DND-41 (cell line): ENCODE measurements around the gene BCL11A.

Experiments
- ATAC-seq: fragments of 200-7000 bp; cut with Tn5 transposase; 3 replicates; pipeline ENCODE4 v1.9.1; 2021; ENCODE audit warnings: low read depth; ENCODE audit not compliant: insufficient read depth
- DNase-seq: peaks from one replicate; pipeline ENCODE4 v3.0.0-alpha.2; 2020
- H2AFZ ChIP-seq: 2 replicates; pipeline ENCODE4 v1.6.0; 2012; ENCODE audit warnings: low read depth, low read length
- H3K27ac ChIP-seq: 2 replicates; pipeline ENCODE4 v1.5.1; 2012; ENCODE audit warnings: low read length, inconsistent platforms
- H3K27me3 ChIP-seq: fragments of 200-600 bp; sonication (generic); 2 replicates; pipeline ENCODE4 v1.6.0; 2012; ENCODE audit warnings: low read length, mild to moderate bottlenecking, inconsistent platforms; ENCODE audit not compliant: insufficient read depth, poor library complexity
- H3K36me3 ChIP-seq: 2 replicates; pipeline ENCODE4 v1.5.1; 2012; ENCODE audit warnings: low read length, inconsistent platforms; ENCODE audit not compliant: insufficient read depth
- H3K4me1 ChIP-seq: 2 replicates; pipeline ENCODE4 v1.5.1; 2012; ENCODE audit warnings: mild to moderate bottlenecking, low read length; ENCODE audit not compliant: insufficient read depth
- H3K4me2 ChIP-seq: 2 replicates; pipeline ENCODE4 v1.6.0; 2012; ENCODE audit warnings: mild to moderate bottlenecking, moderate library complexity, low read length, inconsistent platforms; ENCODE audit not compliant: insufficient read depth
- H3K4me3 ChIP-seq, 2 experiments: fragments of 200-600 bp in 1 of 2; shearing (Covaris generic) in 1 of 2; 2 replicates each; pipeline ENCODE4 v1.5.1; 2012 to 2016; ENCODE audit warnings: inconsistent platforms in 2 of 2, low read length in 2 of 2, mild to moderate bottlenecking in 2 of 2, low read depth in 1 of 2, moderate library complexity in 1 of 2
- H3K79me2 ChIP-seq: 2 replicates; pipeline ENCODE4 v1.6.0; 2012; ENCODE audit warnings: low read length, inconsistent platforms; ENCODE audit not compliant: insufficient read depth
- H3K9ac ChIP-seq: 2 replicates; pipeline ENCODE4 v1.6.0; 2012; ENCODE audit warnings: low read depth, mild to moderate bottlenecking, inconsistent platforms, low read length, moderate library complexity
- H3K9me3 ChIP-seq: 2 replicates; pipeline ENCODE4 v1.5.1; 2012; ENCODE audit warnings: low read length, moderate library complexity, mild to moderate bottlenecking, inconsistent platforms; ENCODE audit not compliant: insufficient read depth, severe bottlenecking
- H4K20me1 ChIP-seq: 2 replicates; pipeline ENCODE4 v1.6.0; 2012; ENCODE audit warnings: low read length; ENCODE audit not compliant: insufficient read depth
- EZH2 ChIP-seq: IDR thresholded peaks from 3 replicates; pipeline ENCODE4 v1.6.1; 2012; ENCODE audit warnings: borderline replicate concordance, low read depth, mild to moderate bottlenecking, moderate library complexity, low read length, inconsistent platforms; ENCODE audit not compliant: severe bottlenecking
- TF ChIP-seq, protein P1 (sequence below): IDR thresholded peaks from 2 replicates; pipeline ENCODE4 v1.5.1; 2012; ENCODE audit warnings: borderline replicate concordance, low read length, moderate library complexity, mild to moderate bottlenecking; ENCODE audit not compliant: poor library complexity, severe bottlenecking; ENCODE audit errors: extremely low read depth

Gene BCL11A

DNA sequence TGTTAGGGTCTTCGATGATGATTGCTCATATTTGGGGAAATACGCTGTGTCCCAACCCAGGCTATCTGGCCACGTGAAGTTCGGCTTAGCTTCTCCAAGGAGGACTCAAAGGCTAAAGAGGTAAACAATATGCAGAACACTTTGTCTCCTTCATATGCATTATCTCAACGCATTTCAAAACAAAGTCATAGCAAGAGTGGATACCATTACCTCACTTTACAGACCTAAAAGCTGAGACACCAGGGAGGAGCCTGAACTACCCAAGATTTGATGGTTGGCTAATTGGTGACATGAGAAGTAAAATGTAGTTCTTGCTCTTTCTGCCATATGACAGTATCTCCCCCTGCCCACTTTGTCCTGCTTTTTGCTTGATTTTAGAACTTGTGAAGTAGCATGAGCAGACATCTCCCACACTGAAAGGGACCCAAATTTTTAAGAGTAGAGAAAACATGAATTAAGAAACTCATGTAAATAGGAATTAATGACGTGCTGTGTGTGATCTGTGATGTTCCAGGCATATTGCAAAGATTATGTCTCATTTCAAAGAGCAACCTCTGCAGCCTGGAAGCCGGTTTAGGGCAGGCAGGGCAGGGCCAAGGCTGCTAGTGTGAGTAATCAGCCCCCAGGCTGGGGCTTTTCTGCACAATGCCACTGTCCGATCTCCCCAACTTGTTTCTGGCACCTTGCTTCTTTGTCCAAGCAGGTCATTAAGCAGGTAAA is 144.5 kb downstream of the BCL11A start:
- H3K27me3 ChIP-seq = no peaks in the 10 kb centered on the region
- H3K79me2 ChIP-seq = no peaks in the 10 kb centered on the region
- no peak overlapping the region for H2AFZ ChIP-seq
- H3K27ac ChIP-seq = no peak overlapping the region
- TF ChIP-seq, protein P1, sequence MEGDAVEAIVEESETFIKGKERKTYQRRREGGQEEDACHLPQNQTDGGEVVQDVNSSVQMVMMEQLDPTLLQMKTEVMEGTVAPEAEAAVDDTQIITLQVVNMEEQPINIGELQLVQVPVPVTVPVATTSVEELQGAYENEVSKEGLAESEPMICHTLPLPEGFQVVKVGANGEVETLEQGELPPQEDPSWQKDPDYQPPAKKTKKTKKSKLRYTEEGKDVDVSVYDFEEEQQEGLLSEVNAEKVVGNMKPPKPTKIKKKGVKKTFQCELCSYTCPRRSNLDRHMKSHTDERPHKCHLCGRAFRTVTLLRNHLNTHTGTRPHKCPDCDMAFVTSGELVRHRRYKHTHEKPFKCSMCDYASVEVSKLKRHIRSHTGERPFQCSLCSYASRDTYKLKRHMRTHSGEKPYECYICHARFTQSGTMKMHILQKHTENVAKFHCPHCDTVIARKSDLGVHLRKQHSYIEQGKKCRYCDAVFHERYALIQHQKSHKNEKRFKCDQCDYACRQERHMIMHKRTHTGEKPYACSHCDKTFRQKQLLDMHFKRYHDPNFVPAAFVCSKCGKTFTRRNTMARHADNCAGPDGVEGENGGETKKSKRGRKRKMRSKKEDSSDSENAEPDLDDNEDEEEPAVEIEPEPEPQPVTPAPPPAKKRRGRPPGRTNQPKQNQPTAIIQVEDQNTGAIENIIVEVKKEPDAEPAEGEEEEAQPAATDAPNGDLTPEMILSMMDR = no peak
- no peak for TF ChIP-seq EZH2
- H3K36me3 ChIP-seq = no peaks in the 10 kb centered on the region
- no peak overlapping the region for H3K4me2 ChIP-seq
- no peak for DNase-seq
- no peak overlapping the region for H3K4me3 ChIP-seq
- no peaks in the 10 kb centered on the region for H3K9me3 ChIP-seq
- no peaks in the 10 kb centered on the region for H4K20me1 ChIP-seq
- H3K4me1 ChIP-seq = peaks cover 11% of the 10 kb centered on the region
- H3K9ac ChIP-seq = no peak overlapping the region
- ATAC-seq = no peak

GRCh38 chr2:60408207-60408606 is 145.2 kb downstream of the BCL11A start:
- Histone ChIP-seq H3K9me3 (no peaks in the 10 kb centered on the region), H2AFZ (no peak overlapping the region), H4K20me1 (no peaks in the 10 kb centered on the region), H3K36me3 (no peaks in the 10 kb centered on the region), H3K9ac (no peak overlapping the region), H3K4me2 (no peak overlapping the region), H3K27ac (no peak overlapping the region), H3K79me2 (no peaks in the 10 kb centered on the region), H3K4me1 (peaks cover 11% of the 10 kb centered on the region), H3K27me3 (no peaks in the 10 kb centered on the region), H3K4me3 (no peak overlapping the region)
- no peak for TF ChIP-seq EZH2
- TF ChIP-seq, protein P1 = no peak
- DNase-seq (no peak), ATAC-seq (no peak)

DNA sequence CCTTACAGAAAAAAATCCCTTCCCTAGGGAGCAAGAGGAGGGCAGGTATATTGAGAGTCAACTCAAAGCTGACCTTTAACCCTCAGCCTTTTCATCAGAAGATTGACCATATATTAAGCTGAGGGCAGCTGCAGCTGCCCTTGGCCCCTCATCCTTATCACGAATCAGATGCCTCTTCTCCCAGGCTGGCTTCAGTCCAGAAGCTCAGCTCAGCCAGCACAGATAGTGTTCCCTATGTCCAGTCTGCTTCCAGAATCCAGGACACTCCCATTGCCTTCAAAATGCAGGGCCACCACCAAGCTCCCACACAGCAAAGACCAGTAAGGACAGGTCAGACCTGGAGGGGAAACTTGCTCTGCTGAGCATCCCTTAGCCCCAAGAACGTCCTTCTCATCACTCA is 146.1 kb downstream of the BCL11A start:
- H2AFZ ChIP-seq = no peak overlapping the region
- ATAC-seq (no peak), DNase-seq (no peak)
- no peaks in the 10 kb centered on the region for H3K79me2 ChIP-seq
- H3K4me2 ChIP-seq = no peak overlapping the region
- H3K27ac ChIP-seq = no peak overlapping the region
- H4K20me1 ChIP-seq = no peaks in the 10 kb centered on the region
- H3K4me1 ChIP-seq = peaks cover 11% of the 10 kb centered on the region
- H3K36me3 ChIP-seq = no peaks in the 10 kb centered on the region
- TF ChIP-seq, protein P1 = no peak
- TF ChIP-seq EZH2 = no peak
- H3K27me3 ChIP-seq = no peaks in the 10 kb centered on the region
- no peaks in the 10 kb centered on the region for H3K9me3 ChIP-seq
- no peak overlapping the region for H3K4me3 ChIP-seq
- no peak overlapping the region for H3K9ac ChIP-seq
